HEK293T (cell line): ENCODE measurements around the gene OCEL1.

Experiments used
- ARNT ChIP-seq: fragments of 450-650 bp; IDR thresholded peaks from 2 replicates; pipeline ENCODE4 v1.6.1; 2017; ENCODE audit warnings: mild to moderate bottlenecking
- BHLHE40 ChIP-seq: fragments of 450-650 bp; IDR thresholded peaks from 2 replicates; pipeline ENCODE4 v1.6.1; 2016; ENCODE audit warnings: mild to moderate bottlenecking, moderate library complexity, borderline replicate concordance
- CTBP1 ChIP-seq: fragments of 450-650 bp; IDR thresholded peaks from 2 replicates; pipeline ENCODE4 v1.6.1; 2016; ENCODE audit warnings: borderline replicate concordance
- FOXA1 ChIP-seq: fragments of 450-650 bp; IDR thresholded peaks from 2 replicates; pipeline ENCODE4 v1.6.1; 2016; ENCODE audit warnings: mild to moderate bottlenecking
- FOXK2 ChIP-seq: fragments of 450-650 bp; IDR thresholded peaks from 2 replicates; pipeline ENCODE4 v1.6.1; 2016; ENCODE audit warnings: mild to moderate bottlenecking
- FOXM1 ChIP-seq: fragments of 450-650 bp; IDR thresholded peaks from 2 replicates; pipeline ENCODE4 v1.6.1; 2017; ENCODE audit warnings: mild to moderate bottlenecking, borderline replicate concordance
- TARDBP ChIP-seq: fragments of 450-650 bp; IDR thresholded peaks from 2 replicates; pipeline ENCODE4 v1.6.1; 2016
- TF ChIP-seq, protein P1 (sequence below): fragments of 450-650 bp; IDR thresholded peaks from 2 replicates; pipeline ENCODE4 v1.6.1; 2016

DNA sequence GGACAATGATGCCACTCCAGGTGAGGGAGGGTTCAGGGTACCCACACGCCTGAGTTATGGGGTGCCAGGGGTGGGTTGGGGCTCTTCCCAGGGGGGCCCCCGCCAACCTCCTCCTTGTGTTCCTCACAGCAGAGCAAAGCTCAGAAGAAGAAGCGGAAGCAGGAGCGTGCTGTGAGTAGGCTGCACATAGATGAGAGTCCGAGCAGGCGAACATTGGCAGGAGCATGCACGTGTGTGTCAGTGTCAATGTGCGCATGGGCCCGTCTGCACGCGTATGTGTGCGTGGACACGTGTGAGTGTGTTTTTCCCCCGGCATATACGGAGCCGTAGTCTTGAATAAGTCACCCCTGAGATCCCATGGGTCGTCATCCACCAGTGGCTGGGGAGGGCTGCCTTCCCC lies 23.3 kb upstream of the OCEL1 start:
- no peak for TF ChIP-seq TARDBP
- TF ChIP-seq BHLHE40 = no peak
- no peak for TF ChIP-seq CTBP1
- no peak for TF ChIP-seq FOXA1
- TF ChIP-seq FOXM1 = no peak
- TF ChIP-seq ARNT = no peak
- TF ChIP-seq, protein P1, sequence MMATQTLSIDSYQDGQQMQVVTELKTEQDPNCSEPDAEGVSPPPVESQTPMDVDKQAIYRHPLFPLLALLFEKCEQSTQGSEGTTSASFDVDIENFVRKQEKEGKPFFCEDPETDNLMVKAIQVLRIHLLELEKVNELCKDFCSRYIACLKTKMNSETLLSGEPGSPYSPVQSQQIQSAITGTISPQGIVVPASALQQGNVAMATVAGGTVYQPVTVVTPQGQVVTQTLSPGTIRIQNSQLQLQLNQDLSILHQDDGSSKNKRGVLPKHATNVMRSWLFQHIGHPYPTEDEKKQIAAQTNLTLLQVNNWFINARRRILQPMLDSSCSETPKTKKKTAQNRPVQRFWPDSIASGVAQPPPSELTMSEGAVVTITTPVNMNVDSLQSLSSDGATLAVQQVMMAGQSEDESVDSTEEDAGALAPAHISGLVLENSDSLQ = no peak
- TF ChIP-seq FOXK2 = no peak
